ENCODE data around the gene TCP11L2. TPM values are rescaled to one million over a fixed set of nuclear protein-coding genes. Genes with fewer than 3 reads are reported as not detected.

TCP11L2 gene
- total RNA-seq, 1 experiment from 2014 or later = 1.4 TPM

DNA sequence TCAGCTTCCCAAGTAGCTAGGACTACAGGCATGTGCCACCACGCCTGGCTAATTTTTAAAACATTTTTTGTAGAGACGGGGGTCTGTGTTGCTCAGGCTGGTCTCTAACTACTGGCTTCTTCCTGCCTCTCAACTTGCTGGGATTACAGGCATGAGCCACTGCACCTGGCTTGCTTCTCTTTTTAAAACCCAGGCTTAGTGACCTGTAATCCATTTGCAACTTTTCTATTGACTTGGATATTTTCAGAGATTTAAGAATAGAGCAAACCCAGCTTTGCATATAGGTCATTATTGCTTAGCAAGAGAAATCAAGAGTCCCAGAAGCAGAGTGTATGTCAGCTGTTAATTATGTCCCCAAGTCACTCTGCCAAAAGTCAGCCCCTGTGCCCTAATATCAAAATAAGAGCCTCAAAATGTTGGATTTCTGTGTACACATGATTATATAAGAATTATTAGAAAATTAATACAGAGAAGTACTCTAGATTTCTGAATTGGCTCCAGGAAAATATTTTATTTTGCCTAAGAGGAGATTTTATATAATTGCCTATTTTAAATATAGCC lies 24.9 kb downstream of the TCP11L2 start:
- Histone ChIP-seq H3K27ac (no peak overlapping the region), H3K4me1 (replicated peaks) (no peaks in the 10 kb centered on the region), H3K27me3 (replicated peaks) (no peaks in the 10 kb centered on the region), H3K4me3 (no peak overlapping the region), H3K9me3 (replicated peaks) (0 out of 2 replicates have a peak, but pooled peaks cover 2% of the 10 kb centered on the region), H3K36me3 (no peaks in the 10 kb centered on the region)
- DNase-seq (ENCODE audit: low read depth in 1 of 2, low spot score in 2 of 2) = no peak

DNA sequence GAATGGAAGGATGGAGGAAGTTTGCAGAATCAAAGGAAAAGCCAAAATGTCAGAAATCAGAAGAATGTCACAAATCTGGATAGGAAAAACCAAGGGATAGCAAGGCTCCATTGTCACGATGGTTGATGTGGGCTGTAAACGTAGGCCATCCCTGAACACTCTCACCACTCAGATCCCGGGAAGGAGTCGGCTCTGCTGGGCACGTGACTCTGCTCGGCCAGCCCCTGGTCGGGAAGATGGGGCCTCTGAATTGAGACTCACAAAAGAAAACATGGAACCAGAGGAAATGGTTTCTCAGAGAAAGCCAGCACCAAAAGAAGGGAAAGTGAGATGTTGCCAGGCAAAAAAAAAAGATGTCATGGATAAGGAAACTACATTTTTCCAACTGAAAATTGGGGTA lies 26.2 kb downstream of the TCP11L2 start:
- Histone ChIP-seq H3K9me3 (replicated peaks) (0 out of 2 replicates have a peak, but pooled peaks cover 2% of the 10 kb centered on the region), H3K27ac (no peak overlapping the region), H3K4me3 (no peak overlapping the region), H3K27me3 (replicated peaks) (no peaks in the 10 kb centered on the region), H3K4me1 (replicated peaks) (no peaks in the 10 kb centered on the region), H3K36me3 (no peaks in the 10 kb centered on the region)
- DNase-seq (ENCODE audit: low read depth in 1 of 2, low spot score in 2 of 2) = no peak

DNA sequence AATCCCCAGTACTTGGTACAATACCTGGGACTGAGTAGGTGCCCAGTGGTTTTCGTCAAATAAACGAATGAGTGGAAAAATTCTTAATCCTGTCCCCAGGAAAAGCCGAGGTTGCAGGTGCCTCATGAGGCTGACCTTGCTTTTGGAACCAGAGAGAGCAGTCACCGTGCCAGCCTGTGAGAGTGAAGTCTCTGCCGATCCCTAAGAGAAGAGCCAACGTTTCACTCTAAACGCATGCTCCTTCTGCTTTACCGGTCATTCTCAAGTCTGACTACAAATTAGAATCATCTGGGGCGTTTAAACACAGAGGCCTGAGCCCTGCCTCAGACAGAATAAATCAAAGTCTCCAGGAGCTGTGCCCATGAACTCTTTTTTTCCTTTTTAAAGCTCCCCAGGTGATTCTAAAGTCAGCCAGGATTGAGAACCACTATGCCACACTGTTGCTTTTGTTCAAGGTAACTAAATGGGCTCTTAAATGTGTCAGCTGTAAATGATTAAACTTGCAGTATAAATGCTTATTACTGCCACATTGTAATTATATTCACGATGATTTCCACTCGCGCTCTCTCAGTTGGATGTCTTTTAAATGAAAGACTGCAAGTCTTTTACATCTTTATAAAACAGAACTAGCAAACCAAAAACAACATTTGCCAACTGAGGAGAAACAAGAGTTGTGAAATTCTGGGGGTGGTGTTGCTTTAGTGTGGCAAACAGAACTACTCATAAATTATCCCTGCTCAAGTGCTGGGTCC lies 26.9 kb downstream of the TCP11L2 start:
- H3K9me3 ChIP-seq (replicated peaks) = no peaks in the 10 kb centered on the region
- no peak for DNase-seq (ENCODE audit: low read depth in 1 of 2, low spot score in 2 of 2)
- H3K27me3 ChIP-seq (replicated peaks) = no peaks in the 10 kb centered on the region
- H3K36me3 ChIP-seq = no peaks in the 10 kb centered on the region
- H3K4me3 ChIP-seq = no peak overlapping the region
- no peak overlapping the region for H3K27ac ChIP-seq
- no peaks in the 10 kb centered on the region for H3K4me1 ChIP-seq (replicated peaks)

DNA sequence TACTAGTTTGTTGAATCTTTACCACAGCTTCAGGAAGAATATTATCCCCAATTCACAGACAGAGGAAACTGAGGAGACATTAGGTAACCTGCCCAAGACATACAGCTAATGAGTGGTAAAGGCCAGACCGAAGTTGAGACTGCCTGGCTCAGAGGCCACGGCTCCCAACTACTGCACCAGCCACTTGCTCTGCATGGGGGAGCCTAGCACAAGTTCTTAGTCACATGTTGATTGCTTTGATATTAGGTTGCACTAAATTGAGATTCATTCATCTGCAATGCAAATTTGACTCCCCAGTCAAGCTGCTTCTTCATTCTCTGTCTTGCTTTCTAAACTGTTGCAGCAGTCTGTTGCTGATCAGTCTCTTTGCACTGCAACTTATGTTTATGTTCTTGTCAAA lies 29.1 kb downstream of the TCP11L2 start:
- no peaks in the 10 kb centered on the region for H3K27me3 ChIP-seq (replicated peaks)
- no peak for DNase-seq (ENCODE audit: low read depth in 1 of 2, low spot score in 2 of 2)
- no peaks in the 10 kb centered on the region for H3K4me1 ChIP-seq (replicated peaks)
- H3K9me3 ChIP-seq (replicated peaks) = no peaks in the 10 kb centered on the region
- H3K36me3 ChIP-seq = no peaks in the 10 kb centered on the region
- no peak overlapping the region for H3K27ac ChIP-seq
- no peak overlapping the region for H3K4me3 ChIP-seq

DNA sequence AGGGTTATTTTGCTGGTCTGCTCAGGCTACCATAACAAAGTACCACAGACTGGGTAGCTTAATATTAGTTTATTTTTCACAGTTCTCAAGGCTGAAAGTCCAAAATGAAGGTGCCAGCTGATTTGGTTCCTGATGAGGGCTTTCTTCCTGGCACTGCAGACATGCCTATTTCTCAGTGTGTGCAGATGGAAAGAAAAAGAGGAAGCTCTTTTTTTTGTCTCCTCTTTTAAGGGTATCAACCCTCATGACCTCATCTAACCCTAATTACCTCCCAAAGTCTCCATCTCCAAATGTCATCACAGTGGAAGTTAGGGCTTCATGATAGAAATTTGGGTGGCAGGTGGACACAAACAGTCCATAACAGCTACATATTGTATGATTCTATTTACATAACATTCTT lies 30.0 kb downstream of the TCP11L2 start:
- Histone ChIP-seq H3K36me3 (no peaks in the 10 kb centered on the region), H3K27ac (no peak overlapping the region), H3K9me3 (replicated peaks) (no peaks in the 10 kb centered on the region), H3K4me1 (replicated peaks) (no peaks in the 10 kb centered on the region), H3K4me3 (no peak overlapping the region), H3K27me3 (replicated peaks) (no peaks in the 10 kb centered on the region)
- no peak for DNase-seq (ENCODE audit: low read depth in 1 of 2, low spot score in 2 of 2)

DNA sequence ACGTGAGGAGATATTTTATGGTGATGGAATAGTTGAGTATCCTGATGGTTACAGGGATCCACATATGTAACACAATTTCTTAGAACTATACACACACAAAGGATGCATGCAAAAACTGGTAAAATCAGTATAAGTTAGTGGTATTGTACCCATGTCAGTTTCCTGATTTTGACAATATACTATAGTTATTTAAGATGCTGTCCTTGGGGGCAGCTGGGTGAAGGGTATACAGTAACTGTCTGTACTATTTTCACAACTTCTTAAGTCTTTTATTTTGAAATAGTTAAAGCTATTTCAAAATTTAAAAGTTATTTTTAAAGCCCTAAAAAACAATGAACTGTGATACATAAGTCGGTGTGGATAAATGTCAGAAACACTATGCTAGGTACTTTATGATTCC lies 30.5 kb downstream of the TCP11L2 start:
- H3K4me1 ChIP-seq (replicated peaks) = no peaks in the 10 kb centered on the region
- no peaks in the 10 kb centered on the region for H3K27me3 ChIP-seq (replicated peaks)
- no peak overlapping the region for H3K4me3 ChIP-seq
- no peaks in the 10 kb centered on the region for H3K36me3 ChIP-seq
- DNase-seq (ENCODE audit: low read depth in 1 of 2, low spot score in 2 of 2) = no peak
- H3K9me3 ChIP-seq (replicated peaks) = no peaks in the 10 kb centered on the region
- no peak overlapping the region for H3K27ac ChIP-seq

DNA sequence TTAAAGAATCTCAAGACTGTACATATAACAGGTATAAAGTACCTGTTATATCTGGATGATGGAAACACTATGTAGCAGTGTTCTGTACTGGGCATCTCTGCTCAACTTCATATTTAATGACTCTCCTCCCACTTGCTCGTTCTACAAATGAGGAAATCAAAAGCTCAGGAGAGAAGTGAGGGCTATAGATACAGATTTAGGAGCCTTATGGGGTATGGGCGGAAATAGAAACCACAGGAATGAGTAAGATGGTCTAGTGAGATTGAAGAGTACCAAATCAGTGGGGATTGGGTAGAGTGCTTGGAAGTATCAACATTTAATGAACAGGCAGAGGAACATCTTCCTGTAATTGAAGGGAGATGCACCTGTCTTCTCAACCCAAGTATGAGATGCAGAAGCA lies 31.2 kb downstream of the TCP11L2 start:
- Histone ChIP-seq H3K27me3 (replicated peaks) (no peaks in the 10 kb centered on the region), H3K4me1 (replicated peaks) (no peaks in the 10 kb centered on the region), H3K27ac (no peak overlapping the region), H3K4me3 (no peak overlapping the region), H3K9me3 (replicated peaks) (no peaks in the 10 kb centered on the region), H3K36me3 (no peaks in the 10 kb centered on the region)
- no peak for DNase-seq (ENCODE audit: low read depth in 1 of 2, low spot score in 2 of 2)

DNA sequence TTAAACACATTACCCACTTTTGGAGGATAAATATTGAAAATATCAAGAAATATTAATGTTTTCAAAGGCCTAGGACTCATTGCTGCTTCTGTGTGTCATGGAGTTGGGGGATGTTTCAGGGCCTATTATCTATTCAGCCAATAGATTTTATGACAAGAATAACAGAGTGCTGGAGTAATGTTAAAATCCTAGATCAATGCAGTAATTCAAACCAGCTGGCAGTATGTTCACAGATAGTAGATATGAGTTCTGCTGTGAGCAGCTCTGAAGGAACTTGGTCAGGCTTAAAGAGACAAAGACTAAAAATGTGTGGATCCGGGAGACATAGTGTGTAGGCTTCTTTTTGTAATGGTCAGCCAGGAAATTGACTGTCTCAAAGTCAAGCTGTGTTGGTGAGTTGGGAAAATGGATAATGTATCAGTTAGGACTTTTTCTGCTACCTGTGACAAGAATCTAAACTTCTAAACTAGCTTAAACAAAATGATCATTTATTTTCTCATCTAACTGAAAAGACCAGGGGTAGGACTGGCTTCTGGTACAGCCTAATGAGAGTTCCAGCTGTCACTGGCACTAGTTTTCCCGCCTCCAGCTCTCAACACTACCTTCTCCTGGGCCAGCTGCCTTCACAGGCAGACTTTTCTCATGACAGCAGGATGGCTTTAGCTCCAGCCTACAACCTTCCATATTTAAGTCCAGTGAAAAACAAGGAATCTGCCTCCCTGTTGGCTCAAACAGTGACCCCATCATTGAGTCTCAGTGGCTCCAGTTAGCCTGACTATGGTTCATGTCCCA lies 38.7 kb downstream of the TCP11L2 start:
- H3K27me3 ChIP-seq (replicated peaks) = no peaks in the 10 kb centered on the region
- no peaks in the 10 kb centered on the region for H3K36me3 ChIP-seq
- H3K9me3 ChIP-seq (replicated peaks) = no peaks in the 10 kb centered on the region
- H3K4me1 ChIP-seq (replicated peaks) = peaks cover 8% of the 10 kb centered on the region
- no peak for DNase-seq (ENCODE audit: low read depth in 1 of 2, low spot score in 2 of 2)
- no peak overlapping the region for H3K4me3 ChIP-seq
- H3K27ac ChIP-seq = no peak overlapping the region

DNA sequence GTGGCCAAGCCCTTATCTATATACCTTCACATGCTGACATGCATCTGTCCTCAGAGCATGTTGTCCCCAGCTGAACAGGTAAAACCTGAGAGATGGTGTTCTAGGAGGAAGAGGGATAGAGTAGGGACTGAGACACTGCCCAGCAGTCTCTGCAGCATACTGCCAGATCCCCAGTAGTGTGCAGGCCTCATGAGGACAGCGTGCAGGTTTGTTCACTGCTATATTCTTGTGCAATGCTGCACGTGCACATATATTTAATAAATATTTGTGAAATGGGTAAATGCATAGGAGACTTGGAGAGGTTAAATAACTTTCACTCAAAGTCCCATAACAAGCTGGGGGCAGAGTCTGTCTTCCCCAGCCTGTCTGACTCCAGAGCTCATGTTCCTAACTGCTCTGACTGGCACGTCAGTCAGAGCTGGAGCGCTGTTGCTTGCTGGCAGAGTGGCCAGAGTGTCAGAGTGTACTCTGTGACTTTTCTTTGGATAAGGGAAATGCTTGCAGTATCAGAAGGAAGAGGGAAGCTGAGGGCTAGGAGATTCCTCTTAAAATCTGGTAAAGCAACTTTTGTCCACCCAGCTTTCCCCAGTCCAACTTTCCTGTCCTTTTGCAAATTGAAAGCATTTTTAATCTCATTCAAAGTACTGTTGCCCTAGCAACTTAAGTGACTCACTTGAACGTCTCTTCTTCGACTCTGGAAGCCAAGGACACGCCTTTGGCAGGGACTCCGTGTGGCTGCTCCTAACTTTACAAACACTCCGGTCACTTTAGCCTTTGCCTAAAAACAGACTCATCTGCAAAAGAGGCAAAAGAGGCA lies 40.1 kb downstream of the TCP11L2 start:
- H3K27me3 ChIP-seq (replicated peaks) = no peaks in the 10 kb centered on the region
- peak; percentile 45 to 48 for DNase-seq (ENCODE audit: low read depth in 1 of 2, low spot score in 2 of 2)

DNA sequence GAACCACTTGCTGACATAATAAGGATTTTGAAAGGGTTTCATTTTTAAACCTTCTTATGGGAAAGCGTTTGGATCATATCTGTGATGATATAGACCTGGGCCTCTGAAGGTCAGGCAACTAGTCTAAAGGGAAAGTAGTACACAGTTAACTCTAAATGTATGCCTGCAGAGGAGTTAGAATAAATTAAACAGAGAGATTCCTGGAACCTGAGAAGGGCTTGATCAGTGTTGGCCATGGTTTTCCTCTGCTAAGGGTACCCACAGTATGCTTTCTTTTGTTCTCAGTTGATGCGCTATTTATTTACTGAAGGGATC lies 40.6 kb downstream of the TCP11L2 start:
- H3K27me3 ChIP-seq (replicated peaks) = no peaks in the 10 kb centered on the region
- DNase-seq (ENCODE audit: low read depth in 1 of 2, low spot score in 2 of 2) = no peak
- H3K4me3 ChIP-seq = no peak overlapping the region
- peaks cover 8% of the 10 kb centered on the region for H3K4me1 ChIP-seq (replicated peaks)
- no peaks in the 10 kb centered on the region for H3K9me3 ChIP-seq (replicated peaks)
- peak overlapping the region; percentile 6; the same call in 1 of the 2 replicates for H3K27ac ChIP-seq
- H3K36me3 ChIP-seq = no peaks in the 10 kb centered on the region

More for the DNA sequence above, 40.1 kb downstream of the TCP11L2 start:
- Histone ChIP-seq H3K27ac (peak overlapping the region; percentile 6; the same call in 1 of the 2 replicates), H3K4me3 (no peak overlapping the region), H3K4me1 (replicated peaks) (peaks cover 8% of the 10 kb centered on the region), H3K36me3 (no peaks in the 10 kb centered on the region), H3K9me3 (replicated peaks) (no peaks in the 10 kb centered on the region)

DNA sequence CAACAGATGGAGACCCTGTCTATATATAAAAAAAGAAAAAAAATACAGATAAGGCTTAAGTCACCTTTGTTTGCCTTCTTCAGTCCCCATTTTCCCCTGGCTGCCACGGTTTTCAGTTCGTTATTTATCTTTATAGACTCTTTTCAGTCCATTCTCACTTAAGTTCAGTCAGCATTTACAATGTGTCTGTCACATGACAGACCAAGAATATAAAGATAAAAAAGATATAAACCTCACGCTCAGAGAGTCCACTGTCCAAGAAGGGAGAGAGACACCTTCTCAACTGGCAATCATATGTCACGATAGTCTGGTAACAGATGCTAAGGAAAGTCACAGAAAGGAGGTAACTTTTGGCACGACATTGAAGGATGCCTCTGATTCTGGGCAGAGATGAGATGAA lies 41.6 kb downstream of the TCP11L2 start:
- no peaks in the 10 kb centered on the region for H3K27me3 ChIP-seq (replicated peaks)
- H3K36me3 ChIP-seq = no peaks in the 10 kb centered on the region
- H3K4me3 ChIP-seq = no peak overlapping the region
- H3K4me1 ChIP-seq (replicated peaks) = peaks cover 8% of the 10 kb centered on the region
- DNase-seq (ENCODE audit: low read depth in 1 of 2, low spot score in 2 of 2) = no peak
- no peak overlapping the region for H3K27ac ChIP-seq
- H3K9me3 ChIP-seq (replicated peaks) = no peaks in the 10 kb centered on the region

DNA sequence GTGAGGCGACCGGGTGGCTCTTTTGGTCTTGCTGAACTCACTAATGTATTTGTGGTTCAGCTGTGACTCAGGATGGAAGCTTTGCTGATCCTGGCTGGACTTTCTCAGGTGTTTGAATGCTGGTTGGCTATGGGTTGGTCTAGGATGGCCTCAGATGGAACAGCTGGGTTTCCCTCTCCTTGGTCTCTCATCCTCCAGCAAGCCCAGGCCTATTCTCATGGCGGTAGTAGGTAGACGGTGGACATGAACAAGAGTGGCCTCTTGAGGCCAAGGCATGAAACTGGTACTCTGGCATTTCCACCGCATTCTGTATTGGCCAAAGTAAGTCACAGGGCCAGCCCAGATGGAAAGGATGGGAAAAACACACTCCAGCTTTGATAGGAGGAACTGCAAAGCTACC lies 43.2 kb downstream of the TCP11L2 start:
- no peak overlapping the region for H3K27ac ChIP-seq
- no peaks in the 10 kb centered on the region for H3K27me3 ChIP-seq (replicated peaks)
- DNase-seq (ENCODE audit: low read depth in 1 of 2, low spot score in 2 of 2) = peak; percentile 15 to 43
- H3K9me3 ChIP-seq (replicated peaks) = no peaks in the 10 kb centered on the region
- peaks cover 8% of the 10 kb centered on the region for H3K4me1 ChIP-seq (replicated peaks)
- H3K36me3 ChIP-seq = no peaks in the 10 kb centered on the region
- H3K4me3 ChIP-seq = no peak overlapping the region

DNA sequence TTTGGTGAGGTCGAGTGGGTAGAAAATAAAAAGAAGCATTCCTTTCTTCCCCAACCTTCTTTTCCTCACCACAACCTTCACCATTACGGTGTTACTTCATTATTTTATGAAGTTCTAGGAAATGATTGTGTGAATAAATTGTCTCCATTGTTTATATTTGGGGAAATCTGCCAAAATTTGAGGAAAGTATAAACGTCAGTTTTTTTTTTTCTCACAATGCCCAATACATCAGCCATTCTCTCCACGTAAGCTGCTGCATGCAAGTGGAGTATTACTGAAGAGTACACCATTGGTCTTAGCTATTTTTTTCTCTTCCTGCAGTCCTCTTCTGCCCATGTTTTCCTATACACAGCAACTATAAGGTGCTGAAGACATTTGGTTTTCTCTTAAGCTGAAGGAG lies 45.9 kb downstream of the TCP11L2 start:
- Histone ChIP-seq H3K4me1 (replicated peaks) (no peaks in the 10 kb centered on the region), H3K27me3 (replicated peaks) (0 out of 2 replicates have a peak, but pooled peaks cover 3% of the 10 kb centered on the region), H3K27ac (no peak overlapping the region), H3K36me3 (no peaks in the 10 kb centered on the region), H3K9me3 (replicated peaks) (no peaks in the 10 kb centered on the region), H3K4me3 (no peak overlapping the region)
- no peak for DNase-seq (ENCODE audit: low read depth in 1 of 2, low spot score in 2 of 2)
